H1 (cell line): ENCODE measurements around the gene MPRIP. TPM values are rescaled to one million over a fixed set of nuclear protein-coding genes. Genes with fewer than 3 reads are reported as not detected.
"Not testable (repeated sequence)": the region's sequence is repeated elsewhere in the genome, so short reads cannot be mapped to it uniquely, and the experiment has no call there.

Experiments
- CTCF ChIA-PET: fragments of 300-600 bp; sonication (Branson Sonifier 250); formaldehyde crosslinking; loops from one replicate; lab custom pipeline; 2021; ENCODE audit not compliant: partially characterized antibody; lab: Charles Lee
- POLR2A ChIA-PET: fragments of 300-600 bp; sonication (Branson Sonifier 250); formaldehyde crosslinking; loops from one replicate; lab custom pipeline; 2021; ENCODE audit warnings: inconsistent platforms; ENCODE audit not compliant: partially characterized antibody; lab: Charles Lee
- DNase-seq, 2 experiments: peaks; one replicate each; pipeline versions ENCODE4 v3.0.0 to v3.0.0-alpha.2; 2010 to 2022; ENCODE audit warnings: low spot score in 2 of 2, low read depth in 1 of 2, mixed read lengths in 1 of 2
- FAIRE-seq: peaks from 2 replicates; lab custom pipeline; 2011; peaks lifted over from hg19 to GRCh38; lab: Jason Lieb, UNC
- H2AFZ ChIP-seq: 2 replicates; pipeline ENCODE4 v1.8.1; 2012; ENCODE audit warnings: low read length, inconsistent platforms
- H2AK5ac ChIP-seq: 2 replicates; pipeline ENCODE4 v1.6.1; 2013; ENCODE audit warnings: low read depth, low read length
- H2BK120ac ChIP-seq: replicated peaks from 2 replicates; pipeline ENCODE3; 2013; ENCODE audit warnings: low read depth, low read length, inconsistent platforms
- H2BK12ac ChIP-seq: 2 replicates; pipeline ENCODE4 v1.6.1; 2013; ENCODE audit warnings: low read depth, low read length
- H2BK15ac ChIP-seq: 2 replicates; pipeline ENCODE4 v1.6.1; 2013; ENCODE audit warnings: low read length
- H2BK20ac ChIP-seq: 2 replicates; pipeline ENCODE4 v1.6.1; 2013; ENCODE audit warnings: low read length
- H2BK5ac ChIP-seq: 2 replicates; pipeline ENCODE4 v1.6.1; 2013; ENCODE audit warnings: low read depth, low read length
- H3K14ac ChIP-seq: 2 replicates; pipeline ENCODE4 v1.6.1; 2013; ENCODE audit warnings: inconsistent platforms; ENCODE audit not compliant: insufficient read length
- H3K18ac ChIP-seq: 2 replicates; pipeline ENCODE4 v1.6.1; 2013; ENCODE audit warnings: low read length; ENCODE audit errors: extremely low read depth
- H3K23ac ChIP-seq: 2 replicates; pipeline ENCODE4 v1.6.1; 2013; ENCODE audit warnings: inconsistent platforms; ENCODE audit not compliant: insufficient read length
- H3K23me2 ChIP-seq: 2 replicates; pipeline ENCODE4 v1.6.1; 2013; ENCODE audit warnings: low read depth, low read length
- H3K27ac ChIP-seq: 2 replicates; pipeline ENCODE4 v1.6.1; 2011; ENCODE audit warnings: low read depth, low read length, inconsistent platforms
- H3K27me3 ChIP-seq, 4 experiments: replicated peaks in 1 of 4; 1 replicate in 1 of 4; 2 replicates in 3 of 4; pipeline versions ENCODE4 v1.6.1 to v1.8.1; 2011 to 2013; ENCODE audit warnings: low read length in 3 of 4, mild to moderate bottlenecking in 3 of 4, inconsistent platforms in 2 of 4, mixed read lengths in 2 of 4, moderate library complexity in 1 of 4; ENCODE audit not compliant: control insufficient read depth in 3 of 4, insufficient read depth in 3 of 4; ENCODE audit errors: extremely low read depth in 1 of 4
- H3K36me3 ChIP-seq, 4 experiments: 2 replicates each; pipeline versions ENCODE4 v1.6.1 to v1.8.1; 2011 to 2013; ENCODE audit warnings: mild to moderate bottlenecking in 4 of 4, low read length in 3 of 4, moderate library complexity in 2 of 4, control low read depth in 1 of 4, inconsistent platforms in 1 of 4; ENCODE audit not compliant: insufficient read depth in 4 of 4, control insufficient read depth in 2 of 4
- H3K4ac ChIP-seq: replicated peaks from 2 replicates; pipeline ENCODE3; 2013; ENCODE audit warnings: low read length, low read depth, mixed read lengths, inconsistent platforms; ENCODE audit not compliant: insufficient read length
- H3K4me1 ChIP-seq, 4 experiments: replicated peaks in 1 of 4; 1 replicate in 1 of 4; 2 replicates in 3 of 4; pipeline versions ENCODE4 v1.6.1 to v1.8.1; 2011 to 2013; ENCODE audit warnings: low read length in 3 of 4, inconsistent platforms in 2 of 4, mixed read lengths in 1 of 4; ENCODE audit not compliant: insufficient read depth in 4 of 4, control insufficient read depth in 3 of 4
- H3K4me2 ChIP-seq, 2 experiments: 2 replicates each; pipeline versions ENCODE4 v1.6.1 to v1.8.1; 2011 to 2013; ENCODE audit warnings: low read depth in 2 of 2, low read length in 2 of 2, control low read depth in 1 of 2, inconsistent platforms in 1 of 2, mild to moderate bottlenecking in 1 of 2; ENCODE audit not compliant: insufficient read depth in 1 of 2
- H3K4me3 ChIP-seq, 4 experiments: fragments of 200-600, 300-600 bp in 1 of 4; sonication (generic), shearing (Covaris generic), sonication (Bioruptor Twin) in 1 of 4; 2 replicates each; pipeline versions ENCODE4 v1.5.1 to v1.8.1; 2011 to 2016; ENCODE audit warnings: low read length in 4 of 4, low read depth in 3 of 4, control low read depth in 2 of 4, inconsistent platforms in 2 of 4, mild to moderate bottlenecking in 2 of 4, mixed read lengths in 1 of 4, moderate library complexity in 1 of 4; ENCODE audit not compliant: insufficient read depth in 2 of 4; ENCODE audit errors: extremely low read depth in 1 of 4
- H3K56ac ChIP-seq: replicated peaks from 2 replicates; pipeline ENCODE3; 2013; ENCODE audit warnings: low read depth, mild to moderate bottlenecking, mixed read lengths, low read length, inconsistent platforms; ENCODE audit not compliant: insufficient read length
- H3K79me1 ChIP-seq: 2 replicates; pipeline ENCODE4 v1.6.1; 2013; ENCODE audit warnings: low read depth, low read length, control low read depth
- H3K79me2 ChIP-seq, 2 experiments: 2 replicates each; pipeline versions ENCODE4 v1.6.1 to v1.8.1; 2012 to 2013; ENCODE audit warnings: low read length in 2 of 2, mild to moderate bottlenecking in 2 of 2, inconsistent platforms in 1 of 2; ENCODE audit not compliant: insufficient read depth in 2 of 2, control insufficient read depth in 1 of 2
- H3K9ac ChIP-seq, 4 experiments: replicated peaks in 1 of 4; 1 replicate in 1 of 4; 2 replicates in 3 of 4; pipeline versions ENCODE4 v1.6.1 to v1.8.1; 2011 to 2013; ENCODE audit warnings: low read depth in 3 of 4, low read length in 3 of 4, control low read depth in 2 of 4, mild to moderate bottlenecking in 2 of 4, moderate library complexity in 2 of 4, inconsistent platforms in 1 of 4; ENCODE audit errors: extremely low read depth in 1 of 4
- H3K9me3 ChIP-seq, 2 experiments: 2 replicates each; pipeline versions ENCODE4 v1.6.1 to v1.8.1; 2012 to 2013; ENCODE audit warnings: mild to moderate bottlenecking in 2 of 2, moderate library complexity in 2 of 2, control low read depth in 1 of 2, inconsistent platforms in 1 of 2, low read depth in 1 of 2, low read length in 1 of 2, mixed read lengths in 1 of 2; ENCODE audit not compliant: insufficient read depth in 2 of 2
- H4K20me1 ChIP-seq, 2 experiments: replicated peaks in 1 of 2; 2 replicates each; pipeline versions ENCODE3 to v1.8.1; 2011 to 2013; ENCODE audit warnings: inconsistent platforms in 2 of 2, low read length in 2 of 2, mild to moderate bottlenecking in 1 of 2; ENCODE audit not compliant: insufficient read depth in 2 of 2, control insufficient read depth in 1 of 2
- H4K5ac ChIP-seq: 2 replicates; pipeline ENCODE4 v1.6.1; 2013; ENCODE audit warnings: low read length, low read depth, mixed read lengths, inconsistent platforms; ENCODE audit not compliant: insufficient read length
- H4K8ac ChIP-seq: 2 replicates; pipeline ENCODE4 v1.8.0; 2013; ENCODE audit warnings: mild to moderate bottlenecking, moderate library complexity, low read length, inconsistent platforms; ENCODE audit not compliant: insufficient read depth; ENCODE audit errors: extremely low read depth
- H4K91ac ChIP-seq: replicated peaks from 2 replicates; pipeline ENCODE3; 2013; ENCODE audit warnings: low read length, mixed read lengths, inconsistent platforms; ENCODE audit not compliant: insufficient read length
- WGBS, 2 experiments: shearing (Covaris generic) in 1 of 2; methylation state at CpG; one replicate each; pipeline versions ENCODE4 v1.1.6 to v1.1.7; 2013 to 2015; ENCODE audit warnings: low lambda C conversion rate in 2 of 2, mixed read lengths in 2 of 2, inconsistent platforms in 1 of 2, low coverage in 1 of 2, missing lambda C conversion rate in 1 of 2; ENCODE audit not compliant: insufficient replicate concordance in 2 of 2, insufficient coverage in 1 of 2, insufficient read length in 1 of 2; ENCODE audit errors: extremely low coverage in 1 of 2, missing lambda C conversion rate in 1 of 2; 5-methylcytosine and 5-hydroxymethylcytosine counted together
- polyA plus RNA-seq, 7 experiments: library from polyadenylated mRNA; depleted of rRNA in 3 of 7; stranded (reverse) in 5 of 7; unstranded in 2 of 7; fragments of >200 nt in 5 of 7; fragments of 200-250 nt in 2 of 7; gene quantifications; 1 replicate in 5 of 7; 2 replicates in 1 of 7; 4 replicates in 1 of 7; pipeline versions ENCODE4 v1.2.1 to v1.2.3, GENCODE V29; 2011 to 2013; ENCODE audit warnings: missing spikeins in 2 of 7, mixed read lengths in 2 of 7
- total RNA-seq: library from RNA; stranded (reverse); fragmentation: NEBNext Ultra II Directional; extraction: Animal tissue kit (Norgen Biotek cat#: 25700); gene quantifications from 2 replicates; pipeline ENCODE4 v1.2.1, GENCODE V29; 2021

MPRIP gene
- total and polyA plus RNA-seq, 2 of the 8 experiments (the other 6 are each of a cell fraction or from before 2014, with no cell fraction given), result 48.6 to 146 TPM

DNA sequence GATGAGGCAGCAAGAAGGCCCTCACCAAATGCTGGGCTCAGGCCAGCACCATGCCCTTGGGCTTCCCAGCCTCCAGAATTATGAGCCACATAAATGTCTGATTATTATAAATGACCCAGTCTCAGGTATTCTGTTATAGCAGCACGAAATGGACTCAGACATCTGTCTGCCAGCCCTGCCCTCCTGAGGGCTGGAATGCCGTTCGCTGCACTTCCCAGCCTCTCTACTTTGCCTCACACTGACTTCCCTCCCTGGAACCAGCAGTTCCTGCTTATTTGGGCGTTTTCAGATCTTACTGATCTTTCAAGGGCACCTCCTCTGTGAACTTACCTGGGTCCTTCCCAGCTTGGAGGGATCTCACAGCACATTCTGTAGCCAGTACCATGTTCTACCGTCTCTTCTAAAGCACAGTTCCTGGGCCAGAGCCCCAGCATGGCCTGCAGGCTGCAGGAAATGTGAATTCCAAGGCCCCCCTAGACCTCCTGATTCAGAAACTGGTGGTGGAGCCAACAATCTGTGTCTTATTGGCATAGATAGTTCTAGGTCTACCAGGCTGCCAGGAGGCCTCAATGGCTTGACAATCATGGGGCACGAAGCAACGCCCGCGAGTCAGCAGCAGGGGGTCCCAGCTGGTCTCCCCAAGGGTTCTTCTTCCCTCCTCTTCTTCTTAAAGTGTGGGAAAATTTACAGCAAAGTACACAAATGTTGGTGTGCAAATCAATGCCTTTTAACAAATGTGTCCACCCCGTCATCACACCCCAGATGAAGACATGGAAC lies 33.4 kb upstream of the MPRIP start:
- H2AFZ ChIP-seq, FAIRE-seq, H4K8ac ChIP-seq, H3K23me2 ChIP-seq, H3K4ac ChIP-seq, H3K79me1 ChIP-seq, H3K36me3 ChIP-seq, H4K20me1 ChIP-seq, H3K14ac ChIP-seq, H3K56ac ChIP-seq, H4K91ac ChIP-seq, DNase-seq, H2AK5ac ChIP-seq, H2BK20ac ChIP-seq, H4K5ac ChIP-seq, H3K4me3 ChIP-seq, H3K4me1 ChIP-seq, H3K27me3 ChIP-seq, H3K9ac ChIP-seq, POLR2A ChIA-PET, H2BK15ac ChIP-seq, H3K79me2 ChIP-seq, H3K27ac ChIP-seq, H3K23ac ChIP-seq, H3K18ac ChIP-seq, H3K4me2 ChIP-seq, H2BK12ac ChIP-seq, H3K9me3 ChIP-seq, H2BK5ac ChIP-seq, H2BK120ac ChIP-seq: not testable (repeated sequence)
- CTCF ChIA-PET, result interaction anchor here (0.6 kb wide), 1 partner anchor 18 kb away, joined by 5 read pairs; no protein-coding TSS in a partner anchor
- 92% methylated on average over 10 of the region's 10 CpGs; no CpG with 5 or more reads in 1 of the 2 experiments for WGBS, 2 experiments

DNA sequence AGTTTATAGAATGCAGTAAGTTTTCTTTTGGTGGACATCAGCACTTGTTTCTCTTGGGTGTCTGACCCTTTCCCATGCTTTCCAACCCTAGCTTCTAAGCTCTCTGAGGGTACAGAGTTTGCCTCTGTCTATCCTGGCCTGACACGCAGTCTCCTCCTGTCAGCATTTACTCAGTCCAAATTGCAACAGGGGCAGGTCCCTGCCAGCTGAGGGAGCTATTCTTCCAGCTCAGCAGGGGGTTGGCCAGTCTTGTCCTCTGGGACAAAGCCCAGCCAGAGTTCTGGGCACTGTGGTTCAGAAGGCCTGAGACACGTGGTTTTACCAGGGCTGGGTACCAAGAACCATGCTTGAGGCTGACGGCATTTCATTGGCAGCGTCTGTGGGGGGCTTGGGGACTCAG lies 32.3 kb upstream of the MPRIP start:
- H3K4me2 ChIP-seq, CTCF ChIA-PET, H3K79me1 ChIP-seq, H4K91ac ChIP-seq, H2BK120ac ChIP-seq, H3K18ac ChIP-seq, H3K36me3 ChIP-seq, H2BK5ac ChIP-seq, H2AFZ ChIP-seq, H2BK12ac ChIP-seq, H3K27me3 ChIP-seq, H3K23ac ChIP-seq, H3K9ac ChIP-seq, H3K4me3 ChIP-seq, FAIRE-seq, H4K5ac ChIP-seq, H3K56ac ChIP-seq, H3K4me1 ChIP-seq, H4K8ac ChIP-seq, H3K27ac ChIP-seq, H3K79me2 ChIP-seq, H2BK15ac ChIP-seq, H2AK5ac ChIP-seq, H3K4ac ChIP-seq, H2BK20ac ChIP-seq, H4K20me1 ChIP-seq, H3K9me3 ChIP-seq, H3K14ac ChIP-seq, DNase-seq, H3K23me2 ChIP-seq, POLR2A ChIA-PET: not testable (repeated sequence)
- WGBS, 2 experiments, result 92% methylated on average over 1 of the region's 4 CpGs; no CpG with 5 or more reads in 1 of the 2 experiments
